RWPE2 (cell line): ENCODE results near the gene ZNF629.

Experiments used
- ATAC-seq: fragments of 200-7000 bp; cut with Tn5 transposase; 3 replicates; pipeline ENCODE4 v1.9.1; 2021; ENCODE audit warnings: low read depth
- DNase-seq: peaks from one replicate; pipeline ENCODE4 v3.0.0-alpha.2; 2020; ENCODE audit warnings: low spot score
- H3K27ac ChIP-seq: fragments of 450-650 bp; 2 replicates; pipeline ENCODE4 v1.5.1; 2017; ENCODE audit warnings: mild to moderate bottlenecking; ENCODE audit not compliant: poor library complexity, severe bottlenecking
- H3K27me3 ChIP-seq: fragments of 250-450 bp; sonication (Bioruptor Pico); 2 replicates; pipeline ENCODE4 v1.5.1; 2021; ENCODE audit warnings: mild to moderate bottlenecking, moderate library complexity; ENCODE audit not compliant: insufficient read depth, poor library complexity, severe bottlenecking
- H3K36me3 ChIP-seq: fragments of 250-450 bp; sonication (Bioruptor Pico); 2 replicates; pipeline ENCODE4 v1.5.1; 2020; ENCODE audit warnings: low read depth, mild to moderate bottlenecking, moderate library complexity
- H3K4me1 ChIP-seq: fragments of 250-450 bp; sonication (Bioruptor Pico); 2 replicates; pipeline ENCODE4 v1.5.1; 2021; ENCODE audit warnings: mild to moderate bottlenecking, moderate library complexity; ENCODE audit not compliant: insufficient read depth, poor library complexity, severe bottlenecking
- H3K4me3 ChIP-seq: fragments of 250-450 bp; sonication (Bioruptor Pico); 2 replicates; pipeline ENCODE4 v1.5.1; 2021; ENCODE audit warnings: mild to moderate bottlenecking, moderate library complexity; ENCODE audit not compliant: severe bottlenecking
- H3K9me3 ChIP-seq: fragments of 250-450 bp; sonication (Bioruptor Pico); 2 replicates; pipeline ENCODE4 v1.5.1; 2021; ENCODE audit warnings: mild to moderate bottlenecking, moderate library complexity; ENCODE audit not compliant: severe bottlenecking
- TF ChIP-seq, protein P1 (sequence below): fragments of 450-650 bp; IDR thresholded peaks from one replicate; pipeline ENCODE4 v1.5.1; 2017; ENCODE audit warnings: mild to moderate bottlenecking, moderate library complexity; ENCODE audit not compliant: poor library complexity, severe bottlenecking

Gene ZNF629

DNA sequence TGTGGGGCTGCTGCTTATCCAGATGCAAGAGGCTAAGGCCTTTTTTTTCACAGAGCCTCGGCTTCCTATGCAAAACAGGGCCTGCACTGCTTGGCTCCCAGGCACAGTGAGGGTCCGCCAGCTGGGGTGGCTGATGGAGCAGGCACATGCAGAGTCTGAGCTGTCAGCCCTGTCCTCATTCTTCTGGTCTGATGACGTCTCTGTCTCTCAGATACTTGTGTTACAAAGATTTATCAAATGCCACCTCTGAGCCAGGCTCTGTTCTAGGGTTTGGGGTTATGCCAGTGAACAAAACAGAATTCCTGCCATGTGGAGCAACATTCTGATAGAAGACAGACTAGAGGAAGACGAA is 20.1 kb downstream of the ZNF629 start:
- no peaks in the 10 kb centered on the region for H3K27me3 ChIP-seq
- DNase-seq: no peak
- no peak overlapping the region for H3K4me3 ChIP-seq
- H3K36me3 ChIP-seq: peaks cover 87% of the 10 kb centered on the region
- no peak for ATAC-seq
- no peak overlapping the region for H3K27ac ChIP-seq
- no peaks in the 10 kb centered on the region for H3K9me3 ChIP-seq
- TF ChIP-seq, protein P1, sequence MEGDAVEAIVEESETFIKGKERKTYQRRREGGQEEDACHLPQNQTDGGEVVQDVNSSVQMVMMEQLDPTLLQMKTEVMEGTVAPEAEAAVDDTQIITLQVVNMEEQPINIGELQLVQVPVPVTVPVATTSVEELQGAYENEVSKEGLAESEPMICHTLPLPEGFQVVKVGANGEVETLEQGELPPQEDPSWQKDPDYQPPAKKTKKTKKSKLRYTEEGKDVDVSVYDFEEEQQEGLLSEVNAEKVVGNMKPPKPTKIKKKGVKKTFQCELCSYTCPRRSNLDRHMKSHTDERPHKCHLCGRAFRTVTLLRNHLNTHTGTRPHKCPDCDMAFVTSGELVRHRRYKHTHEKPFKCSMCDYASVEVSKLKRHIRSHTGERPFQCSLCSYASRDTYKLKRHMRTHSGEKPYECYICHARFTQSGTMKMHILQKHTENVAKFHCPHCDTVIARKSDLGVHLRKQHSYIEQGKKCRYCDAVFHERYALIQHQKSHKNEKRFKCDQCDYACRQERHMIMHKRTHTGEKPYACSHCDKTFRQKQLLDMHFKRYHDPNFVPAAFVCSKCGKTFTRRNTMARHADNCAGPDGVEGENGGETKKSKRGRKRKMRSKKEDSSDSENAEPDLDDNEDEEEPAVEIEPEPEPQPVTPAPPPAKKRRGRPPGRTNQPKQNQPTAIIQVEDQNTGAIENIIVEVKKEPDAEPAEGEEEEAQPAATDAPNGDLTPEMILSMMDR: no peak
- peaks cover 10% of the 10 kb centered on the region for H3K4me1 ChIP-seq

DNA sequence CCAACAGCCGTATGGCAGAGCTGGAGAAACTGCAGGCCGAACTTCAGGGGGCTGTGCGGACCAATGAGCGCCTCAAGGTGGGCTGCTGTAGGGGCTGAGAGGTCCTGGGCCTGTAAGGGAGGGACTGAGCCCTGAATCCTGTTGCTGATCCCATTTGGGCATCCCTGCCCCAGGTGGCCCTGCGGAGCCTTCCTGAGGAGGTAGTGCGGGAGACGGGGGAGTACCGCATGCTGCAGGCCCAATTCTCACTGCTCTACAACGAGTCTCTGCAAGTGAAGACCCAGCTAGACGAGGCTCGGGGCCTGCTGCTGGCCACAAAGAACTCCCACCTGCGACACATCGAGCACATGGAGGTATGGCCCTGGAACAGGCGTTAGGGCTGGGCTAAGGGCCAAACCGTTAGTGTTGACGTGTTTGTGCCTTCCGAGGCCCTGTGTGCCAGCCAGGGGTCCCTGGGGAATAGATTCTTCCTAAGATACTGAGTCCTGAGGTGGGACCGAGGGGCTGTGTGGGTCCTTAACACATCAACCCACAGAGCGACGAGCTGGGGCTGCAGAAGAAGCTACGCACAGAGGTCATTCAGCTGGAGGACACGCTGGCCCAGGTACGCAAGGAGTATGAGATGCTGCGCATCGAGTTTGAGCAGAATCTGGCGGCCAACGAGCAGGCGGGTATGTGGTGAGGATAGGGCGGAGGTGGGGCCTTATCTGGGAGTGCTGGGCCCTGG is 20.6 kb downstream of the ZNF629 start:
- Histone ChIP-seq H3K36me3 (peaks cover 85% of the 10 kb centered on the region), H3K9me3 (no peaks in the 10 kb centered on the region), H3K4me3 (no peak overlapping the region), H3K27ac (no peak overlapping the region), H3K27me3 (no peaks in the 10 kb centered on the region), H3K4me1 (peaks cover 10% of the 10 kb centered on the region)
- peak; percentile 32 for DNase-seq
- ATAC-seq: no peak
- TF ChIP-seq, protein P1: no peak

GRCh38 chr16:30764816-30765465 is 22.1 kb downstream of the ZNF629 start:
- Histone ChIP-seq H3K4me3 (no peak overlapping the region), H3K9me3 (no peaks in the 10 kb centered on the region), H3K27me3 (no peaks in the 10 kb centered on the region), H3K27ac (no peak overlapping the region), H3K4me1 (peaks cover 10% of the 10 kb centered on the region), H3K36me3 (peaks cover 71% of the 10 kb centered on the region)
- TF ChIP-seq, protein P1: no peak
- DNase-seq: no peak
- ATAC-seq: no peak

- Histone ChIP-seq H3K9me3 (no peaks in the 10 kb centered on the region), H3K36me3 (peaks cover 63% of the 10 kb centered on the region), H3K27ac (no peak overlapping the region), H3K27me3 (no peaks in the 10 kb centered on the region), H3K4me3 (no peak overlapping the region), H3K4me1 (peaks cover 10% of the 10 kb centered on the region)
- TF ChIP-seq, protein P1: no peak
- ATAC-seq (no peak), DNase-seq (peak; percentile 29)
Measured at GRCh38 chr16:30764086-30764485, 22.9 kb downstream of the ZNF629 start.
